HL-60 (cell line): ENCODE measurements around the gene BEND5.

ENCODE experiments used
- DNase-seq, 2 experiments: peaks; one replicate each; pipeline ENCODE4 v3.0.0-alpha.2; 2010 to 2020; ENCODE audit warnings: low read depth in 1 of 2, low spot score in 1 of 2
- H3K27ac ChIP-seq: fragments of 250-450 bp; sonication (Bioruptor Pico); replicated peaks from 2 replicates; pipeline ENCODE4 v1.5.1; 2020; ENCODE audit warnings: mild to moderate bottlenecking, moderate library complexity
- H3K27me3 ChIP-seq: fragments of 250-450 bp; sonication (Bioruptor Pico); 2 replicates; pipeline ENCODE4 v1.5.1; 2021; ENCODE audit warnings: mild to moderate bottlenecking, moderate library complexity; ENCODE audit not compliant: insufficient read depth, poor library complexity, severe bottlenecking
- H3K4me3 ChIP-seq: replicated peaks from 2 replicates; pipeline ENCODE4 v1.5.1; 2011; ENCODE audit warnings: mild to moderate bottlenecking, control low read depth, low read length; ENCODE audit not compliant: insufficient read depth
- GABPA ChIP-seq: IDR thresholded peaks from 2 replicates; pipeline ENCODE4 v1.6.1; 2012; ENCODE audit warnings: low read depth
- POLR2AphosphoS5 ChIP-seq: IDR thresholded peaks from 2 replicates; pipeline ENCODE4 v1.6.1; 2012; ENCODE audit warnings: low read depth
- SPI1 ChIP-seq: IDR thresholded peaks from 2 replicates; pipeline ENCODE4 v1.6.1; 2012; ENCODE audit warnings: low read depth, mild to moderate bottlenecking, borderline replicate concordance
- TF ChIP-seq, protein P1 (sequence below): IDR thresholded peaks from one replicate; pipeline ENCODE4 v1.5.1; 2011; ENCODE audit warnings: low read length, control low read depth, inconsistent platforms; ENCODE audit not compliant: insufficient read depth
- TF ChIP-seq, protein P2 (sequence below): IDR thresholded peaks from 2 replicates; pipeline ENCODE4 v1.6.1; 2012; ENCODE audit warnings: low read depth; ENCODE audit not compliant: insufficient replicate concordance

The BEND5 gene

DNA sequence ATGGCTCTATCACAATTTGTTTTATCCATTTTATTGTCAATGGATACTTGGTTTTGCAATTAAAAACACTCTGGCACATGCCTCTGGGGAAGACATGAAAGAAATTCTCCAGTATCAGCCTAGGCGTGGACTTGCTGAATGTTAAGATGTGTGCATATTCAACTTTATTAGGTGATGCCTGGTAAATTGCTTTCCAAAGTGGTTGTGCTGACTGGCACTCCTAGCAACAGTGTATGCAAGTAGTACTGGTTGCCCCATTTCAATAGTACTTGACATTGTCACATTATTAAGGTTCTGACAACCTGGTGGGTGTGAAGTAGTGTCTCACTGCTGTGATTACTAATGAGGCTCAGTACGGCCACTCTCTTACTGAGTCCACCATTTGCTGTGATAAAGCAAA lies 48.1 kb downstream of the BEND5 start:
- no peak for TF ChIP-seq GABPA
- TF ChIP-seq, protein P1, sequence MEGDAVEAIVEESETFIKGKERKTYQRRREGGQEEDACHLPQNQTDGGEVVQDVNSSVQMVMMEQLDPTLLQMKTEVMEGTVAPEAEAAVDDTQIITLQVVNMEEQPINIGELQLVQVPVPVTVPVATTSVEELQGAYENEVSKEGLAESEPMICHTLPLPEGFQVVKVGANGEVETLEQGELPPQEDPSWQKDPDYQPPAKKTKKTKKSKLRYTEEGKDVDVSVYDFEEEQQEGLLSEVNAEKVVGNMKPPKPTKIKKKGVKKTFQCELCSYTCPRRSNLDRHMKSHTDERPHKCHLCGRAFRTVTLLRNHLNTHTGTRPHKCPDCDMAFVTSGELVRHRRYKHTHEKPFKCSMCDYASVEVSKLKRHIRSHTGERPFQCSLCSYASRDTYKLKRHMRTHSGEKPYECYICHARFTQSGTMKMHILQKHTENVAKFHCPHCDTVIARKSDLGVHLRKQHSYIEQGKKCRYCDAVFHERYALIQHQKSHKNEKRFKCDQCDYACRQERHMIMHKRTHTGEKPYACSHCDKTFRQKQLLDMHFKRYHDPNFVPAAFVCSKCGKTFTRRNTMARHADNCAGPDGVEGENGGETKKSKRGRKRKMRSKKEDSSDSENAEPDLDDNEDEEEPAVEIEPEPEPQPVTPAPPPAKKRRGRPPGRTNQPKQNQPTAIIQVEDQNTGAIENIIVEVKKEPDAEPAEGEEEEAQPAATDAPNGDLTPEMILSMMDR: no peak
- TF ChIP-seq, protein P2, sequence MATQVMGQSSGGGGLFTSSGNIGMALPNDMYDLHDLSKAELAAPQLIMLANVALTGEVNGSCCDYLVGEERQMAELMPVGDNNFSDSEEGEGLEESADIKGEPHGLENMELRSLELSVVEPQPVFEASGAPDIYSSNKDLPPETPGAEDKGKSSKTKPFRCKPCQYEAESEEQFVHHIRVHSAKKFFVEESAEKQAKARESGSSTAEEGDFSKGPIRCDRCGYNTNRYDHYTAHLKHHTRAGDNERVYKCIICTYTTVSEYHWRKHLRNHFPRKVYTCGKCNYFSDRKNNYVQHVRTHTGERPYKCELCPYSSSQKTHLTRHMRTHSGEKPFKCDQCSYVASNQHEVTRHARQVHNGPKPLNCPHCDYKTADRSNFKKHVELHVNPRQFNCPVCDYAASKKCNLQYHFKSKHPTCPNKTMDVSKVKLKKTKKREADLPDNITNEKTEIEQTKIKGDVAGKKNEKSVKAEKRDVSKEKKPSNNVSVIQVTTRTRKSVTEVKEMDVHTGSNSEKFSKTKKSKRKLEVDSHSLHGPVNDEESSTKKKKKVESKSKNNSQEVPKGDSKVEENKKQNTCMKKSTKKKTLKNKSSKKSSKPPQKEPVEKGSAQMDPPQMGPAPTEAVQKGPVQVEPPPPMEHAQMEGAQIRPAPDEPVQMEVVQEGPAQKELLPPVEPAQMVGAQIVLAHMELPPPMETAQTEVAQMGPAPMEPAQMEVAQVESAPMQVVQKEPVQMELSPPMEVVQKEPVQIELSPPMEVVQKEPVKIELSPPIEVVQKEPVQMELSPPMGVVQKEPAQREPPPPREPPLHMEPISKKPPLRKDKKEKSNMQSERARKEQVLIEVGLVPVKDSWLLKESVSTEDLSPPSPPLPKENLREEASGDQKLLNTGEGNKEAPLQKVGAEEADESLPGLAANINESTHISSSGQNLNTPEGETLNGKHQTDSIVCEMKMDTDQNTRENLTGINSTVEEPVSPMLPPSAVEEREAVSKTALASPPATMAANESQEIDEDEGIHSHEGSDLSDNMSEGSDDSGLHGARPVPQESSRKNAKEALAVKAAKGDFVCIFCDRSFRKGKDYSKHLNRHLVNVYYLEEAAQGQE: no peak
- Histone ChIP-seq H3K27me3 (no peaks in the 10 kb centered on the region), H3K4me3 (no peak overlapping the region), H3K27ac (no peak overlapping the region)
- no peak for DNase-seq

DNA sequence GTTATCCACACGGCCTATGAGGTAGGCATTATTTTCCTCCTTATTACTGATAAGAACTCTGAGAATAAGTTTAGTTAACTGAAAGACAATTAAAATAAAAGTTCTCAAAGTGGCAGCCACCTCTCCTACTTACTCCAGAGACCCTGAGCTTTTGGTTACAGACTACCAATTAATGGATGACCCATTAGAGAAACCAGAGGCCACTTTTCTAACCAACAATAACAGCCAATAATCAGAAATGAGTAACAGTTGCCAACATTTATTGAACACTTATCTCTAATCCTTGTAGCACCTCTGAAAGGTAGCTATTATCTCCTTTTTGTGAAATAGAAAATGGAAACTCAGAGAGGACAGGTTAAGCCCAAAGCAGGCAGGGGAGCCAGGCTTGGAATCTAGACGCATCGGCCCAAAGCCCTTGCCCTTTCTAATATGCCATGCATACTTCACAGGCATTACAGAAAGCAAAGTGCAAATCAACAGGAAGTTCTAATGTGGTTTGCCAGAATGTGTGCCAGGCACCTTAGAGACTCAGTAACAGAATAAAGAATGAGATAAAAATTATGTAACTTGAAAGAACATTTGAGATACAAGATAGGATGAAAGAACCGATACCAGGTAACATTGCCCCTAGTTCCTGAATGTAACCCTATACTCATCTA lies 50.0 kb downstream of the BEND5 start:
- no peak overlapping the region for H3K4me3 ChIP-seq
- no peak overlapping the region for H3K27ac ChIP-seq
- TF ChIP-seq, protein P2: no peak
- TF ChIP-seq POLR2AphosphoS5 (no peak), GABPA (no peak), SPI1 (no peak)
- TF ChIP-seq, protein P1: no peak
- no peaks in the 10 kb centered on the region for H3K27me3 ChIP-seq
- no peak for DNase-seq

DNA sequence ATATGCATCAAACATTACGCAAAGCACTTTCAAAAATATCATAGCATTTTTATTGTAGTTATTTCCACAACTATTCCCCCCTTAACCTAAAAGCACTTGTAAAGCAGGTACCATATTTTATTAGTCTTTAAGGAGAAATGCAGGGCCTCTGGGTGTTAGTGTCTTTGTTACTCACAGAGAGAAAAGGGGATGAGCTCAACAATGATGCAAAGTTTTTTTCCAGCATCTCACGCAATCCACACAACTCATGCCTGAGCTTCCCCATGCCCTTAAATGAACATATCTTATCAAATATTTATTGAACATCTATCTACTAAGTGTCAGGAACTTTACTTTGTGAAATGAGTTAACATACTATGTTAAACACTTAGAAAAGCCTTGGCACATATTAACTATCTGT lies 50.6 kb downstream of the BEND5 start:
- TF ChIP-seq, protein P2: no peak
- TF ChIP-seq POLR2AphosphoS5 (no peak), SPI1 (no peak), GABPA (no peak)
- TF ChIP-seq, protein P1: no peak
- H3K27me3 ChIP-seq: no peaks in the 10 kb centered on the region
- no peak overlapping the region for H3K27ac ChIP-seq
- H3K4me3 ChIP-seq: no peak overlapping the region
- DNase-seq: no peak
